Body of pancreas (tissue), 4 donors: ENCODE results near the gene ATG7. TPM values are rescaled to one million over a fixed set of nuclear protein-coding genes. Genes with fewer than 3 reads are reported as not detected.

ENCODE experiments used
- ATAC-seq: fragments of 150-250 bp; one replicate; pipeline ENCODE4 v1.9.1; 2016
- DNase-seq, 4 donors: peaks; one replicate each; pipeline ENCODE4 v3.0.0-alpha.2; 2019
- H3K27ac ChIP-seq, 4 donors: fragments of 200-600 bp; sonication (generic); 1 replicate in 3 of 4; 2 replicates in 1 of 4; pipeline versions ENCODE4 v1.5.1 to v1.6.1; 2016 to 2019; ENCODE audit warnings: mild to moderate bottlenecking in 1 of 4, mixed read lengths in 1 of 4, moderate library complexity in 1 of 4
- H3K27me3 ChIP-seq, 2 donors: fragments of 200-600 bp; sonication (generic); one replicate each; pipeline ENCODE4 v1.6.0; 2016; ENCODE audit warnings: mild to moderate bottlenecking in 1 of 2
- H3K36me3 ChIP-seq, 2 donors: fragments of 200-600 bp; sonication (generic); replicated peaks in 1 of 2; 2 replicates each; pipeline ENCODE4 v1.5.1; 2016; ENCODE audit warnings: low read depth in 2 of 2; ENCODE audit not compliant: insufficient read depth in 1 of 2
- H3K4me1 ChIP-seq: fragments of 200-600 bp; sonication (generic); one replicate; pipeline ENCODE4 v1.6.0; 2016
- H3K4me3 ChIP-seq, 2 donors: fragments of 200-600 bp; sonication (generic); 1 replicate in 1 of 2; 2 replicates in 1 of 2; pipeline ENCODE4 v1.5.1; 2016 to 2019
- H3K9me3 ChIP-seq, 3 donors: fragments of 200-600 bp; sonication (generic); 1 replicate in 2 of 3; 2 replicates in 1 of 3; pipeline ENCODE4 v1.5.1; 2016
- CTCF ChIP-seq, 7 experiments: fragments of 450-650 bp in 4 of 7; fragments of 200-600 bp in 3 of 7; sonication (generic) in 3 of 7; IDR thresholded peaks; one replicate each; pipeline ENCODE4 v1.5.1; 2016 to 2019; ENCODE audit warnings: antibody characterized with exemption in 7 of 7
- POLR2A ChIP-seq, 3 donors: fragments of 450-650 bp; IDR thresholded peaks; one replicate each; pipeline ENCODE4 v1.6.1; 2016; ENCODE audit warnings: antibody characterized with exemption in 3 of 3, mild to moderate bottlenecking in 2 of 3
- WGBS, 2 donors: methylation state at CpG; one replicate each; pipeline ENCODE4 v1.1.5; 2017; 5-methylcytosine and 5-hydroxymethylcytosine counted together
- intact Hi-C: fragments of 100-400 bp; cut with DNase I; formaldehyde crosslinking; loops from one replicate; pipeline ENCODE4 v1.15.1; 2023
- total RNA-seq, 2 donors: library from RNA; depleted of rRNA; stranded (reverse); fragments of >200 nt; gene quantifications; one replicate each; pipeline ENCODE4 v1.1.0, GENCODE V29; 2016

ATG7 gene
- total RNA-seq, 2 donors from 2014 or later = 40.5 to 43.6 TPM

GRCh38 chr3:11536132-11536935, 264.1 kb downstream of the ATG7 start:
- intact Hi-C loops = no loop called here
- TF ChIP-seq POLR2A (IDR thresholded peaks at IDR 0.05) (no peak), CTCF (IDR thresholded peaks at IDR 0.05) (no peak)
- H3K36me3 ChIP-seq = no peaks in the 10 kb centered on the region
- WGBS, 2 donors = 84 to 86% methylated on average over 21 to 22 of the region's 23 CpGs
- DNase-seq = no peak
- no peaks in the 10 kb centered on the region for H3K4me1 ChIP-seq
- H3K27ac ChIP-seq = no peak overlapping the region
- no peaks in the 10 kb centered on the region for H3K27me3 ChIP-seq
- no peak overlapping the region for H3K4me3 ChIP-seq
- no peaks in the 10 kb centered on the region for H3K9me3 ChIP-seq
- ATAC-seq = no peak

- Histone ChIP-seq H3K27me3 (no peaks in the 10 kb centered on the region), H3K27ac (no peak overlapping the region), H3K9me3 (no peaks in the 10 kb centered on the region), H3K36me3 (no peaks in the 10 kb centered on the region), H3K4me1 (no peaks in the 10 kb centered on the region), H3K4me3 (no peak overlapping the region)
- 85 to 86% methylated on average over 12 of the region's 12 CpGs for WGBS, 2 donors
- DNase-seq = no peak
- no peak for TF ChIP-seq CTCF (IDR thresholded peaks at IDR 0.05)
- no peak for TF ChIP-seq POLR2A (IDR thresholded peaks at IDR 0.05)
- no peak for ATAC-seq
- intact Hi-C loops = no loop called here
Observed at GRCh38 chr3:11536936-11537612, 264.9 kb downstream of the ATG7 start.

- Histone ChIP-seq H3K27ac (no peak overlapping the region), H3K4me1 (no peaks in the 10 kb centered on the region), H3K36me3 (no peaks in the 10 kb centered on the region), H3K4me3 (no peak overlapping the region), H3K27me3 (no peaks in the 10 kb centered on the region), H3K9me3 (no peaks in the 10 kb centered on the region)
- WGBS, 2 donors = 94 to 95% methylated on average over 3 of the region's 3 CpGs
- ATAC-seq (no peak), DNase-seq (no peak)
- TF ChIP-seq CTCF (IDR thresholded peaks at IDR 0.05) = no peak
- intact Hi-C loops = no loop called here
Observed at GRCh38 chr3:11538581-11538980, 266.4 kb downstream of the ATG7 start.

- Histone ChIP-seq H3K36me3 (no peaks in the 10 kb centered on the region), H3K4me3 (no peak overlapping the region), H3K27ac (no peak overlapping the region), H3K9me3 (no peaks in the 10 kb centered on the region), H3K27me3 (no peaks in the 10 kb centered on the region), H3K4me1 (no peaks in the 10 kb centered on the region)
- ATAC-seq (no peak), DNase-seq (no peak)
- 86 to 93% methylated on average over 5 of the region's 5 CpGs for WGBS, 2 donors
- intact Hi-C loops = no loop called here
- TF ChIP-seq CTCF (IDR thresholded peaks at IDR 0.05) (no peak), POLR2A (IDR thresholded peaks at IDR 0.05) (no peak)
Observed at GRCh38 chr3:11539218-11539617, 267.0 kb downstream of the ATG7 start.
